HG03342 (cell line): ENCODE results near the gene TDP2.
"Not testable (repeated sequence)": the region's sequence is repeated elsewhere in the genome, so short reads cannot be mapped to it uniquely, and the experiment has no call there.

Source experiments
- ATAC-seq: cut with Tn5 transposase; IDR thresholded peaks from one replicate; pipeline ENCODE4 v1.9.1; 2021; ENCODE audit warnings: mild to moderate bottlenecking, moderate library complexity; ENCODE audit not compliant: unreplicated experiment

Gene TDP2

DNA sequence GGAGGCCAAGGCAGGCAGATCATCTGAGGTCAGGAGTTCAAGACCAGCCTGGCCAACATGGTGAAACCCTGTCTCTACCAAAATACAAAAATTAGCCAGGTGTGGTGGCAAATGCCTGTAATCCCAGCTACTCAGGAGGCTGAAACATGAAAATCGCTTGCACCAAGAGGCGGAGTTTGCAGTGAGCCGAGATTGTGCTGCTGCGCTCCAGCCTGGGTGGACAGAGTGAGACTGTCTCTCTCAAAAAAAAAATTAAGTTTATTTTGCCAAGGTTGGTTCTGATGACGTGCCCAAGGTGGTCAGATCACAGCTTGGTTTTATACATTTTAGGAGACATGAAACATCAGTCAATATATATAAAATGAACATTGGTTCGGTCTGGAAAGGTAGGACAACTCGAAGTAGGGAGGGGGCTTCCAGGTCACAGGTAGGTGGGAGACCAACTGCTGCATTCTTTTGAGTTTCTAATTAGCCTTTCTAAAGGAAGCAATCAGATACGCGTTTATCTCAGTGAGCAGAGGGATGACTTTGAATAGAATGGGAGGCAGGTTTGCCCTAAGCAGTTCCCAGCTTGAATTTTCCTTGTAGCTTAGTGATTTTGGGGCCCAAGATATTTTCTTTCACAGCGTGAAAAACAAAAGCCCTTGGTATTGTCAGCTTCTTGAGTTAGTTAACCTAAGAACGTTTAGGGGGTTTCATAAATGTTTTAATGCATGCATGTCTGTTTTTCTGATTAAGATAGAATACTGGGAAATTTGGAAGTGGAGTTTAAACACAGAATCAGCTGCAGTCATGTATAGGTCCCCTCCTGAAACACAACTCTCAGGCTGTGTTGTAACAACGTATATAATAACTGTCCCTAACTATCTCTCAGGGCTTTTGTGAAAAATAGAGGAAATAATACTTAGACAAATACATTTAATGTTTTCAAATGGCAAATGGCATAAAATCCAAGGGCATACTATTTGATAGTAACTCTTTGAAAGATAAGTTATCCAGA is 16.9 kb upstream of the TDP2 start:
- no peak for ATAC-seq

DNA sequence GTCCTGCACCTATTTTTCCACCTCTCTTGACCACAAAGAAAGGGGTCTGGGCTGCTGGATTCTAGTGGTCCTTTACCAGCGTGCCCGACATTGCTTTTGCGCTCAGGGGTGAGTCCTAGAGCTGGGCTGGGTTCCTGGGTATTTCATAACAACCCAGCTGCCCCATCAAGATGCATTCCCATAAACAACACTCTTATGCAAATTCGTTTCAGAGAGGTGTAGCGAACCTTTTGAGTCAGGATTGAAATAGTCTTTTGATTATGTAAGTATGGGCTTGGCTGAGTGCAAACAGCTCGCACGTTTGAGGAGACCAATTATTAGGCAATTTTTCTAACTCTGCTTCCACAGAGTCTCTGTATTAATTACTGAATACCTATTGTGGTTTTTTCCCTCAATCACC is 13.9 kb upstream of the TDP2 start:
- ATAC-seq, result no peak

DNA sequence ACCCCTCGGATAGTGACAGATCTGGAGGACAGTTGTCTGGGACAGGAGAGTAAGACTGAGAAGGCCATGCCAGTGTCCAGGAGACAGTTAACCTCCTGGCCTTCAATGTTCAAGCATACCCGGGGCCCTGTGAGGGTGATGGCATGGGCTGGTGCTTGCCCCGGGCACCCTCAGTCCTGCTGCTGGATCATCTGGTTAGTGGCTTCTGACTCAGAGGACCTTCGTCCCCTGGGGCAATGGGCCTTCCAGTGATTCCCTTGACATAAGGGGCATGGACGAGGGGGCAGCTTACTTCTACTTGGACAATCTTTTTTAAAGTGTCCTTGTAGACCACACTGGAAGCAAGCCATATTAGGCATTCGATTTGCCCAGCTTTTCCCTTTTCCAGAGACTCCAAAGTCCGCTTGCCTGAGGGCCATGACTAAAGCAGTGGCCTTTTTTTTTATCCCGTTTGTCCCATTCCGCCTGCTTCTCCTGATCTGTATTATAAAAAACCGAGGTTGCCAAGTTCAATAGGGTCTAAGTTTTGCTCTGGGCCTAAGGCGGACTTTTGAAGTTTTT is 12.2 kb upstream of the TDP2 start:
- ATAC-seq, result not testable (repeated sequence)

GRCh38 chr6:24673625-24674024 is 6.9 kb upstream of the TDP2 start:
- ATAC-seq, result no peak

GRCh38 chr6:24672620-24673182 is 6.0 kb upstream of the TDP2 start:
- no peak for ATAC-seq

GRCh38 chr6:24671077-24671476 is 4.4 kb upstream of the TDP2 start:
- ATAC-seq, result not testable (repeated sequence)

GRCh38 chr6:24670492-24670891 is 3.8 kb upstream of the TDP2 start:
- ATAC-seq, result not testable (repeated sequence)

- ATAC-seq, result no peak
These were observed 2.3 kb upstream of the TDP2 start for GRCh38 chr6:24668997-24669361.

GRCh38 chr6:24668066-24668996 is 1.6 kb upstream of the TDP2 start:
- ATAC-seq, result not testable (repeated sequence)

GRCh38 chr6:24667378-24667803 is 692 bp upstream of the TDP2 start:
- peak; percentile 4 for ATAC-seq

DNA sequence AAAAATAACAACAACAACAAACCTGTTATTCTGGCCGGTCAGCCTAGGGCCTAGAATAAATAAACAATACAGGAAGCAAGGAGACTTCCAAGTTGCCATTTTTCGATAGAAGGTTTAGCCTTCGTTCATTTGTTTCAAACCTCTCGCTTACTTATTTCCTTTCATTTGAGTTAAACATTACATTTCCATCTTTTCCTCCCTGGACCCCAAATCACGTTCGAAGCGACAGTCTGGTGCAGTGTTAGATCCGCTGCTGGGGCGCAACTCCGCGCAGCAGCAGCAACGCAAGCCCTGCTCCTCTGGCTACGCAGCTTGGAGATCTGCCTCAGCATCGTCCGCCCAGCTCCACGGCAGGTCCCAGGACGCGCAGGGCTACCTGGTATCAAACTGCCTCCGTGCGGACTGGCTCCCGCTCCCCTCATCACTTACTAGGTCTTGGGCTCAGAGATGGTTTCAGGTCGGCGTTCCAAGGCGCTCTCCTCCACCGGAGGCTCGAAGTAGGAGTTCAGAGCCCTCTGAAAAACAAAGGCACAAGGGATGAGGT is 530 bp downstream of the TDP2 start:
- ATAC-seq, result peak; percentile 36

GRCh38 chr6:24664046-24664987 is 2.4 kb downstream of the TDP2 start:
- no peak for ATAC-seq

DNA sequence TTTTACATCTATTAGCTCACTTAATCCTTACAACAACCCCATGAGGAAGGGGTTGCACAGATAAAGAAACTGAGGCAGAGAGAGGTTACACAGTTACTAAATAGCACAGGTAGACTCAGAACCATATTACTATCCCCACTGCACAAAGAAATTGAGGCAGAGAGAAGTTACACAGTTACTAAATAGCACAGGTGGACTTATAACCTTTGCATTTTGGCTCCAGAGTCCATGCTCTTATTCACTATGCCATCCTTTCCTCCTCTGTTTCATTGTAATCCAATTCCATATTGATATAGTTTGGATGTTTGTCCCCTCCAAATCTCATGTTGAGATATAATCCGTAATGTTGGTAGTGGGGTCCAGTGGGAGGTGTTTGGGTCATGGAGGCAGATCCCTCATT is 3.5 kb downstream of the TDP2 start:
- ATAC-seq, result no peak

- no peak for ATAC-seq
These were observed 4.5 kb downstream of the TDP2 start for GRCh38 chr6:24662236-24662635.

- not testable (repeated sequence) for ATAC-seq
These were observed 4.9 kb downstream of the TDP2 start for GRCh38 chr6:24661759-24662158.

GRCh38 chr6:24660105-24660504 is 6.6 kb downstream of the TDP2 start:
- no peak for ATAC-seq

DNA sequence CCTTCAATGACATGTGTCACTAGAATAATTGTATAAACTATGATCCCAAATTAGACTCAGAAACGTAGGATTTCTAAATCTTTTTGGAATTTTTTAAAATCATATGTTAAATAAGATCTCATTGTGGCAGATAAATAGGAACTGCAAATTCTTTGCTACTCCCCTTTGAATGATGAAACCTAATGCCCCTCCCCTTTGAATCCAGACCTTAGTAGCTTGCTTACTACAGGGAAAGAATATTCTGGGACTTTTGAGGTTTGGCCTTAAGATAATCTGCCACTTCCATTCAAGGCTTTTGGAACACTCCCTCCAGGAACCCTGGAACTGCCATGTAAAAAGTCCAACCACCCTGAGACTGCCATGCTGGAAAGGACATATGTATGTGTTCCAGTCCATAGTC is 7.1 kb downstream of the TDP2 start:
- ATAC-seq, result no peak

DNA sequence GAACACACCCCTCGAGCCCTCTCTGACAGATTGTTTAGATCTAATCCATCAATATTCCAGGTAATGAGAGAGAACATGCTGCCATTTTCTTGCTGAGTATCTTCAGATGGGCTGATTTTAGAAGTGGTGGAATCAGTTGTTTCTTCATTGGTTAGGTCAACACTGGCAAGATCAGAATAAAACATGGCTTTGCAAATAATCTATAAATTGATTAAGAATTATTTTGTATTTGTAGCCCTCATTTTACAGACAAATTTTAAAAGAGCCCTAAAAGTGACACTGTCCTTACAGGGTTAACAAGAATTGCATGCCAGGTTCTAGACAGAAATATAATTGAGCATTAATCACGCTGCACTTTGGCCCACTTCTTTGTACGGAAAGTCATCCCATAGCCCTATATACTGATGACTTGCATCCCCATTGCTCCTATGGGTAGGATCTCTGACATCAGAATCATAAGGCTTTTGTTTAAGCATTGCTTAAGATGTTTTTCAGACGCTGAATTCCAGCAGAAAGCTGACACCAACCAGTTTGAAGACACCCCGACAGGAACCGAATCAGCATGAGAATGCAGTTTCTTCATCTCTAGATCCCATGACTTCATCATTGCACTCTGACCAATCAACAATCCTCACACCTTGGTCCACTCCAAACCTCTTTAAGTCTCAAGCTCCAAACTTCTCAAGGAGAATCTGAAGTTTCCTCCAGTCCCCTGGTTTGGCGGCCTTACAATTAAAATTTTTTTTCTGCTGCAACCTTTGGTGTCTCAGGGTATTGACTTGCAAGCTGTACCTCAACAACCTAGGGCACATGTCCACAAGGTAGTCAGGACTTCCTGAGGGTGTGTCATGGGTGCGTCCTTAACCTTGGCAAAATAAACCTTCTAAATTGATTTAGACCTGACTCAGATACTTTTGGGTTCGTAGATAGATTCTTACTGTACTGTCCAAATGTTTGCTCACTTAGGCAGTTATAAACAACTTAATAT is 7.8 kb downstream of the TDP2 start:
- no peak for ATAC-seq
